HUES64 (cell line): ENCODE data around the gene OR4E1. TPM values are rescaled to one million over a fixed set of nuclear protein-coding genes. Genes with fewer than 3 reads are reported as not detected.
"Not testable (repeated sequence)": the region's sequence is repeated elsewhere in the genome, so short reads cannot be mapped to it uniquely, and the experiment has no call there.

Experiments used
- H3K27ac ChIP-seq: 2 replicates; pipeline ENCODE4 v1.7.0; 2013; ENCODE audit warnings: low read depth, low read length, inconsistent platforms
- H3K27me3 ChIP-seq: 2 replicates; pipeline ENCODE4 v1.6.1; 2013; ENCODE audit warnings: mild to moderate bottlenecking, low read length; ENCODE audit not compliant: insufficient read depth
- H3K36me3 ChIP-seq: 2 replicates; pipeline ENCODE4 v1.6.1; 2013; ENCODE audit warnings: mild to moderate bottlenecking, low read length; ENCODE audit not compliant: insufficient read depth
- H3K4me1 ChIP-seq: 2 replicates; pipeline ENCODE4 v1.6.1; 2013; ENCODE audit warnings: mild to moderate bottlenecking, low read length, moderate library complexity; ENCODE audit not compliant: insufficient read depth
- H3K4me3 ChIP-seq: 2 replicates; pipeline ENCODE4 v1.5.1; 2013; ENCODE audit warnings: mild to moderate bottlenecking, low read length, moderate library complexity
- H3K9ac ChIP-seq: 2 replicates; pipeline ENCODE4 v1.6.1; 2013; ENCODE audit warnings: mild to moderate bottlenecking, low read depth, low read length
- H3K9me3 ChIP-seq: 2 replicates; pipeline ENCODE4 v1.6.1; 2013; ENCODE audit warnings: low read depth, low read length; ENCODE audit not compliant: insufficient read depth
- WGBS: fragments of 150-250, 120-280 bp; methylation state at CpG from one replicate; pipeline ENCODE4 v1.1.7; 2013; ENCODE audit warnings: missing lambda C conversion rate; 5-methylcytosine and 5-hydroxymethylcytosine counted together
- polyA plus RNA-seq, 2 experiments: library from polyadenylated mRNA; stranded (reverse); fragments of 50-300 nt; gene quantifications; one replicate each; pipeline ENCODE4 v1.2.3, GENCODE V29; 2013

OR4E1 gene
- polyA plus RNA-seq (2013, experiment 1 of 2): not detected
- not detected for polyA plus RNA-seq (2013, experiment 2 of 2)

- 88% methylated on average over 1 of the region's 1 CpG for WGBS
- no peaks in the 10 kb centered on the region for H3K36me3 ChIP-seq
- no peak within 1 kb of the TSS for H3K9ac ChIP-seq
- no peaks in the 10 kb centered on the region for H3K9me3 ChIP-seq
- no peaks in the 10 kb centered on the region for H3K27me3 ChIP-seq
- no peak within 1 kb of the TSS for H3K4me3 ChIP-seq
- H3K27ac ChIP-seq: no peak within 1 kb of the TSS
- no peaks in the 10 kb centered on the region for H3K4me1 ChIP-seq
Measured at GRCh38 chr14:21673718-21674117, at the start of gene OR4E1. Gene OR4E1, minus strand, starts transcription at chr14:21673818. Its CDS starts 2,883 bp downstream, at chr14:21670935.

DNA sequence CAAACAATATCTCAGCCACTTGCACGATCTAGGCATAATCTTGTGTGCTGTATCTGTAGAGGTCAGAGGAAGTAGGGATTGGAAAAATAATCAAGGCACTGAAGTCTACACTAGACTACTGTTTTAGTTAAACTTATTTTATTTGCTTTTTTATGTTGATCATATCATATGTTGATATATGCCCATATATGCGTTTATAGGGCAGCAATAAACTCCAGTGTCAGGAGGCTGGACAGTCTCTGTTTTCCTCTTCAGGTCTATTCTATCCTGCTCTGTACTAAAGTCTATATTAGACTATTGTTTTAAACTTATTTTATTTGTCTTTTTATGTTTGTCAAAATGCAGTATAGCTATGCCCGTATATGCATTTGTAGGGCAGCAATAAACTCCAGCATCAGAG lies 47.9 kb upstream of the OR4E1 start:
- no peak overlapping the region for H3K27ac ChIP-seq

DNA sequence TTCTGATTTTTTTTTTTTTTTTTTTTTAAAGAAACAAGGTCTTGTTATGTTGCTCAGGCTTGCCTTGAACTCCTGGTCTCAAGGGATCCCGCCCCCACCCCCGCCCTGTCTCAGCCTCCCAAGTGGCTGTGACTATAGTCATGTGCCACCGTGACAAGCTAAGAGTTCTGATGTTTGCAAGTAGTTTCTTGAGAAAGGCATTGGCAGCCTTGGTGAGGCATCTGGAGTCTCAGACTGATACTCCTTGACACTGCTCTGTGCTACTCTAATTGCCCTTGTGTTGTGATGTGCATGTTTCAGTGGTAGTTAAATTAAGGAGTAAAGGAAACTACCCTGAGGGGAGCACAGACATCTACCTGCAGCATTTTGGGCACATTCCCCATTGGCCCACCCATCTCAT lies 46.2 kb upstream of the OR4E1 start:
- H3K27me3 ChIP-seq: no peaks in the 10 kb centered on the region
- WGBS: 80% methylated on average over 3 of the region's 3 CpGs

More for the DNA sequence above, 47.9 kb upstream of the OR4E1 start:
- no peaks in the 10 kb centered on the region for H3K27me3 ChIP-seq
- H3K36me3 ChIP-seq: no peaks in the 10 kb centered on the region
- no peak overlapping the region for H3K9ac ChIP-seq
- no peak overlapping the region for H3K4me3 ChIP-seq
- H3K9me3 ChIP-seq: no peaks in the 10 kb centered on the region
- 98% methylated on average over 2 of the region's 3 CpGs for WGBS
- H3K4me1 ChIP-seq: no peaks in the 10 kb centered on the region

GRCh38 chr14:21714318-21714929 lies 40.8 kb upstream of the OR4E1 start:
- Histone ChIP-seq H3K4me3 (no peak overlapping the region), H3K9me3 (no peaks in the 10 kb centered on the region), H3K36me3 (no peaks in the 10 kb centered on the region), H3K27ac (no peak overlapping the region), H3K4me1 (no peaks in the 10 kb centered on the region), H3K9ac (no peak overlapping the region), H3K27me3 (no peaks in the 10 kb centered on the region)
- WGBS: 91% methylated on average over 5 of the region's 6 CpGs

More for the DNA sequence above, 46.2 kb upstream of the OR4E1 start:
- Histone ChIP-seq H3K9me3 (no peaks in the 10 kb centered on the region), H3K9ac (no peak overlapping the region), H3K36me3 (no peaks in the 10 kb centered on the region), H3K4me3 (no peak overlapping the region), H3K27ac (no peak overlapping the region), H3K4me1 (no peaks in the 10 kb centered on the region)

DNA sequence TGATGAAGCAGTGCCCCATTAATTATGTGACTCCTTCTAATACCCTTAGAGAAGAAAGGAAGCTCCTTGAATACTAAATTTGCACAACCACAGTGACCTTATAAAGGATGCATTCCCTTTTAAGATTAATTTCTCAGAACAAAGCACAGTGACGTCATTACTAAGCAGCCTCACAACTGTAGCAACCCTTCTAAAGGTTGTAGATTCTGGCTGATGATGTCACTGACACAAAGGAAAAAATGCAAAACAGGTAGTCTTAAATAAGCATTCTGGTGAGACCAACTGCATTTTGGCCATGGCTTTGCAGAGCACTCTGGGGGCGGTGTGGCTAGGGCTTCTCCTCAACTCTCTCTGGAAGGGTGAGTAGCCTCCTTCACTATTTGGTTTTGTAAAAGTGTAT lies 38.4 kb upstream of the OR4E1 start:
- Histone ChIP-seq H3K9ac (no peak overlapping the region), H3K27ac (no peak overlapping the region)
- 88% methylated on average over 2 of the region's 2 CpGs for WGBS

DNA sequence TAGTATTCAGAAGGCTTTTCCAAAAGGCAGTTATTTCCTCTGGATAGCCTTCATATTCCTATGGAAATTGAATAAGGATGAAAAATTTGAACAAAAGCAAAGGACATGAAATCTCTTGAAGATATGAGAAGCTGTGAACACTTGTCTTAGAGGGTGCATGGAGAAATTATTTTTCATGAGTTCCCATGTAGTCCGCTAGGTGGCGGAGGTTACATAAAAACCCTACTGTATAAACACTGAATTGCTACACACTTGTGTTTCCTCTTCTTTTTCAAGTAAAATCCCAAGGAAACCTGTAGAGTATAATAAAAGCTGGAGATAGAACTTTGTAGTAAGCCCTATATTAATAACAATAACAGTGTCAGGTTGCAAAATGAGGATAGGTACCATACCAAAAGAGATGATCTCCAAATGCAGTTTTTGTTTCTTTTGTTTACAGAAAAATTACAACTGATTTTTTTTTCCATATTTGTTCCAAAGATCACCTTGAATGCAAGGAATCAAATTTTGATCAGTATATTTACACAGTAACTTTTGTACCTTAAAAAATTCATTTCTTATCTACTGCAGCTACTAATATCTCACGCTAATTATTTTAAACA lies 37.8 kb upstream of the OR4E1 start:
- 100% methylated on average over 1 of the region's 3 CpGs for WGBS
- Histone ChIP-seq H3K9ac (no peak overlapping the region), H3K4me3 (no peak overlapping the region), H3K27me3 (no peaks in the 10 kb centered on the region), H3K27ac (no peak overlapping the region), H3K4me1 (no peaks in the 10 kb centered on the region), H3K9me3 (no peaks in the 10 kb centered on the region; the same call in 1 of the 2 replicates), H3K36me3 (no peaks in the 10 kb centered on the region)

More for the DNA sequence above, 38.4 kb upstream of the OR4E1 start:
- Histone ChIP-seq H3K27me3 (no peaks in the 10 kb centered on the region), H3K4me3 (no peak overlapping the region), H3K4me1 (no peaks in the 10 kb centered on the region), H3K9me3 (no peaks in the 10 kb centered on the region; the same call in 1 of the 2 replicates), H3K36me3 (no peaks in the 10 kb centered on the region)

DNA sequence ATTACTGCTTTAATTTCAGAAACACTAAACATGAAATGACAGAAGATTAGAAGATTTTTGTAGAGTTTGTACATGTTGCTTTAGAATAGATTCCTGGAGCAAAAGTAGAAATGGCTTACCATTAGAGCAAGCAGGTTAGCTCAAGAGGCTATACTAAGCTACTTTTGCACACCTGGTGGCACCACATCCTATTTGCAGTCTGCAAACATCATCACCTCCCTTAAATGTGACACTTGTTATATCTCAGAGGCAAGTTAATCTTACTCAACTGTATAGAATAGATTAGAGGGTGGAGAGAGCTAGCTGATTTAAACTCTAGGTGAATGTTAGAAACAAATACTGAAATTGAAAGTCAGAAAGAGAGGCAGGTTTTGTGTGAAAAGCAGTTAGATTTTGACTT lies 30.7 kb upstream of the OR4E1 start:
- Histone ChIP-seq H3K4me3 (no peak overlapping the region), H3K36me3 (no peaks in the 10 kb centered on the region), H3K9ac (no peak overlapping the region), H3K4me1 (no peaks in the 10 kb centered on the region), H3K9me3 (no peaks in the 10 kb centered on the region; the same call in 1 of the 2 replicates), H3K27ac (no peak overlapping the region), H3K27me3 (no peaks in the 10 kb centered on the region)

DNA sequence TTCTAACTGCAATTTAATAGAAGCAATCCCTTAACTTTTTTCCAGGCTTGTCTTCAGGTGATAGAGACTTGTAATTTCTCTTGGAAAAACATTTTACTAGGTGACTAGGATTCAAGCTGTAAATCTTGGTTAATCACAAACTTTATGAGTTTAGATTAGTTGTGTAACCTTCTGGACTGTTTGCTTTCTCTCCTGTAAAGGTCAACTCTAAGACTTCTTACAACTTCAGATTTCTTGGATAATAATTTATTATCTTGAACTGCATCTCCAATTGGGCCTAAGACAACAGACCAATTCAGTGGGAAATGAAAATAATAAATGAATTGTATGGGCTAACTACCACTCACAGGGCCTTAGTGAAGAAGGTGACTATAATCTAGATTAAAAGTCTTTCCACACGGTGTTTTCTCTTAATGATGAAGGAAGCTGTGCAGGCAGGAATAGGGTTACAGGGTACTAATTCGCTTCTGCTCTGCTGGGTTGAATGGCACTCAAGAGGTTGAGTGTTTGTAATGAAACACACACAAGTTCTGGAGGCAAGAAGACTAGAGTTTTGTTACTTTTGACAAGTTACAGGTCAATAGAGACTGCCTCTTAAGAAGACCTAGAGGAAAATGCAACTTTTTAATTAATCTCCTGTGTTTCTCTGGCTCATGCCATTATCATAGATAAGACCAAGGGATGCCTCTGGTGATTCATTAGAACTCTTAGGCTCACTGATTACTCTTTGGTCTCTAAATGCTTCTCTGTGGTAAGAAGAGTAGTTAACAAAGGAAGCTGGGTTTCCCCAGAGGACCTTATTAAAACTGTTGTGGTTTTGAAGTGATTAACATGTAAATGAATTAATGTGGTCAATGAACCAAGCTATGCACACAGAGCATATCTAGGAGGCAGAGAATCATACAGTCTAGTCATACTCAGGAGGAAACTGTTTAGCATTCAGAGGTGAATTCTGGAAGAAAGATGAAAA lies 30.0 kb upstream of the OR4E1 start:
- Histone ChIP-seq H3K9me3 (no peaks in the 10 kb centered on the region; the same call in 1 of the 2 replicates), H3K27me3 (no peaks in the 10 kb centered on the region), H3K36me3 (no peaks in the 10 kb centered on the region), H3K9ac (no peak overlapping the region), H3K4me1 (no peaks in the 10 kb centered on the region), H3K4me3 (no peak overlapping the region), H3K27ac (no peak overlapping the region)
- 86% methylated on average over 2 of the region's 2 CpGs for WGBS

- Histone ChIP-seq H3K36me3 (no peaks in the 10 kb centered on the region), H3K9me3 (no peaks in the 10 kb centered on the region; the same call in 1 of the 2 replicates), H3K27me3 (no peaks in the 10 kb centered on the region), H3K27ac (no peak overlapping the region), H3K4me3 (no peak overlapping the region), H3K4me1 (no peaks in the 10 kb centered on the region), H3K9ac (no peak overlapping the region)
- WGBS: 89% methylated on average over 2 of the region's 2 CpGs
Measured at GRCh38 chr14:21702316-21702715, 28.7 kb upstream of the OR4E1 start.

DNA sequence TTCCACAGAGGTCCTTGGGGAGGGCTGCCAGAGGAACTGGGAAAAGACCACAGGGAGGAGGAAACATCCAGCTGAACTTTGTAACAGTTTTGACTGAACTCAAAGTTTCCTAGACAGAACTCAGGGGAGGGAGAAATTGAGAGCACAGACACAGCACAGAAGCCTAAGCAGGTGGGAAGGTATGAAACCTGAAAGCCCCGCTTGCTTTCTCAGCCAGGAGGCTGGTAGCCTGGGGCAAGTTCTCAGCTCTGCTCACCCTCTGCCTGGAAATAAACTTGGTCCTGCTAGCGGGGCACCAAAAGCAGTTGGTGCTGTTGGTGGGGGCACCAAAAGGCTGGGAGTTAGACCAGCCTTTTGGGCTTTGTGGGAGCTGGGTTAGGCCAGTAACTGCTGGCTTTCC lies 25.9 kb upstream of the OR4E1 start:
- no peak overlapping the region for H3K9ac ChIP-seq
- no peaks in the 10 kb centered on the region for H3K36me3 ChIP-seq
- H3K4me3 ChIP-seq: no peak overlapping the region
- H3K27me3 ChIP-seq: no peaks in the 10 kb centered on the region
- H3K9me3 ChIP-seq: no peaks in the 10 kb centered on the region
- H3K4me1 ChIP-seq: no peaks in the 10 kb centered on the region
- no peak overlapping the region for H3K27ac ChIP-seq
- WGBS: 92% methylated on average over 2 of the region's 2 CpGs

GRCh38 chr14:21698538-21698937 lies 24.9 kb upstream of the OR4E1 start:
- not testable (repeated sequence) for H3K4me3 ChIP-seq, H3K4me1 ChIP-seq, H3K9me3 ChIP-seq, H3K27me3 ChIP-seq, H3K9ac ChIP-seq, H3K27ac ChIP-seq, H3K36me3 ChIP-seq
- 77% methylated on average over 2 of the region's 3 CpGs for WGBS
